T-helper 17 cell (primary cell): ENCODE results near the gene CIROP. TPM values are rescaled to one million over a fixed set of nuclear protein-coding genes. Genes with fewer than 3 reads are reported as not detected.

Source experiments
- ATAC-seq: fragments of 150-1000 bp; cut with Tn5 transposase; 2 replicates; pipeline ENCODE4 v1.10.0; 2021; ENCODE audit warnings: mild to moderate bottlenecking, moderate library complexity
- DNase-seq, 3 donors: peaks; one replicate each; pipeline versions ENCODE4 v3.0.0 to v3.0.0-alpha.2; 2020 to 2021
- H3K9me3 ChIP-seq: one replicate; pipeline ENCODE4 v1.7.0; 2013; ENCODE audit warnings: low read length, mild to moderate bottlenecking; ENCODE audit not compliant: control insufficient read depth, poor library complexity, severe bottlenecking
- H3K27ac Mint-ChIP-seq: one replicate; pipeline ENCODE4 v1.8.0; 2022; ENCODE audit warnings: mild to moderate bottlenecking, moderate library complexity, mixed read lengths
- H3K27me3 Mint-ChIP-seq: one replicate; pipeline ENCODE4 v1.8.0; 2022; ENCODE audit warnings: mixed read lengths
- H3K36me3 Mint-ChIP-seq: one replicate; pipeline ENCODE4 v1.8.0; 2022; ENCODE audit warnings: low read depth, mixed read lengths
- H3K4me1 Mint-ChIP-seq: one replicate; pipeline ENCODE4 v1.8.0; 2022; ENCODE audit warnings: mild to moderate bottlenecking, mixed read lengths
- H3K4me3 Mint-ChIP-seq: one replicate; pipeline ENCODE4 v1.8.0; 2022; ENCODE audit warnings: mild to moderate bottlenecking, moderate library complexity, mixed read lengths
- total RNA-seq, 4 donors: library from RNA in 2 of 4; stranded (reverse) in 2 of 4; gene quantifications; one replicate each; pipeline ENCODE4 v1.2.3 and lab custom pipeline; 2022 to 2026

The CIROP gene
- total RNA-seq, 2 donors from 2014 or later: not detected

DNA sequence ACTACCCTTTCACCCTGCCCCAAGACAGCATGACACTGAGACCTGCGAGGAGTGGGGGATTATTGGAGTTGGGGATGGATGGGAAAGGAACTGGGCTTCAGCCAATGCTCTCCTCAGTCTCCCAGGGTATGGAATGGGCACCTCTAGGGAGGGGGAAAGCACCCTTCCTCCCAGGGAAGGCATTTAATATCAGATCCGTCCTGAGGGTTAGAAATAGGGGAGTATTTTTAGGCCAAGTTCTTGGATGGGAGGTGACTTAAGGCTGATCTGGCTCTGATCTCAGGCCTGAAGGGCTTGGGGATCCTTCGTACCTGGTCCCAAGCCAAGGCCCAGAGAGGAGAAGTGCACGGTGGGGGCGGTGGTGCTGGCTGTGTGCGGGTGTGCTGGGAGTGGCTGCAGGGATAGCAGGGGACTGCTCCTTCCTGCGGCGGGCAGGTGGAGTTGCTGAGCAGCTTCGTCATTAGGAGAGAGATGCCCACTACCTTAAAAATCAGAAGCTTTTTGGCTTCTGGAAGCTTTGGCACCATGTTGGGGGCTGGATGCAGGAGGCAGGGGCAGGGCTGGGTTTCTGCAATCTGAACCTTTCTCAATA is 21.2 kb upstream of the CIROP start:
- H3K9me3 ChIP-seq: no peaks in the 10 kb centered on the region
- ATAC-seq: no peak
- Mint-ChIP-seq H3K36me3 (peaks cover 3% of the 10 kb centered on the region), H3K4me3 (no peak overlapping the region), H3K27me3 (peaks cover 22% of the 10 kb centered on the region), H3K27ac (no peak overlapping the region), H3K4me1 (peaks cover 17% of the 10 kb centered on the region)
- no peak for DNase-seq

DNA sequence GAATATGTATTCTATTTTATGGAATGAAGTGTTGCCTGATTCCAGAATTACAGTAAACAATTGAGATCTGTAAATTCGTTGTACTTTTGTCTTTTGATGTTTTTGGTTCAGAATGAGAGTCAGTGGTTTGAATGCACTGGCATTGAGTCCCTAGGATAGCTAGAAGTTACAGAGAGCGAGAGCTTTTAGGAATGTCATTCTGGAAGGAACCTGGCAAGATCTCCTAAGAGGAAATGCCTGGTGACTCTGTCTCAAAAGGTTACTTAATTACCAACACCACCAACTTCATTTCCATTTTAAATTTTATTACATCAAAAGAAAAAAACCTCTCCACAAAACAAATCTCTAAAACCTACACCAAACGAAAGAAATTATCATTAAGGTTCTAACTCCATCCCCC is 20.2 kb upstream of the CIROP start:
- Mint-ChIP-seq H3K4me1 (peaks cover 26% of the 10 kb centered on the region), H3K4me3 (no peak overlapping the region), H3K27ac (no peak overlapping the region), H3K36me3 (no peaks in the 10 kb centered on the region), H3K27me3 (peaks cover 12% of the 10 kb centered on the region)
- ATAC-seq: no peak
- no peaks in the 10 kb centered on the region for H3K9me3 ChIP-seq
- no peak for DNase-seq

DNA sequence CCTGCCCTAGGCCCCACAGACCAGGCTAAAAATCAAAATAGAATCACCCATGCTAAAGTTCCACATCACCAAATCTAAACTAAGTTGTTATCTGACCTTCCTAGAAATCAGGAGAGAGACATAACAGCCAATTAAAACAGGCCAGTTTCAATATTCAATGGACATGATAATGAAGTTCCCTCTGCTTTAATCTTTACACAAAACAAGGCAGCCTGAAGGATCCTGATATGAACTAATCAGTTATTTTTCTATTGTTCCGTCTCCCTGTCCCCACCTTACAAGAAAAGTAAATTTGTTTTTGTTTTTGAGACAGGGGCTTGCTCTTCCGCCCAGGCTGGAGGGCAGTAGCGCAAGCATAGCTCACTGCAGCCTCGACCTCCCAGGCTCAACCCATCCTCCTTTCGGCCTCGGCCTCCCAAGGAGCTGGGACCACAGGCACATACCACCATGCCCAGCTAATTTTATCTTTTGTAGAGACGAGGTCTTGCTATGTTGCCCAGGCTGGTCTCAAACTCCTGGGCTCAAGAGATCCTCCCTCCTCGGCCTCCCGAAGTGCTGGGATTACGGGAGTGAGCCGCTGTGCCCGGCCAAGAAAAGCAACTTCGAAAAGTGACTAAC is 19.7 kb upstream of the CIROP start:
- H3K4me3 Mint-ChIP-seq: no peak overlapping the region
- H3K27ac Mint-ChIP-seq: no peak overlapping the region
- peaks cover 32% of the 10 kb centered on the region for H3K4me1 Mint-ChIP-seq

DNA sequence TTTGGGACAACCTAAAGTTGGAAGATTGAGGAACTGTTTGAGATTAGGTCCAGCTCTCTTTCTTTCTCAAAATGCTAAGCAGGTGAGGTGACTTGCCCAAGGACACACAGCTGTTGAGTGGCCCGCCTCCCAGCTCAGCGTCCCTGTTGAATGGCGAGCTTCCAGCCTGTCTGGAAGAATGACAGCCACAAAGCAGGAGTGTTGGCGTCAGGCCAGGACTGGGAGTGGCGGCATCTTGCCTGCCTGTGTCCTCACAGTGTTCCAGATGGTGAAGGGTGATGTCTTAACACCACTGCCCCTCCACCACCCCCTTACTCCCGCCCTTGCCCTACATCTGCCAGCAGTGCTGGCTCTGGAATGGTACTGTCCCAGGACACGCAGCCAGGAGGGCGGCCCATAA is 18.6 kb upstream of the CIROP start:
- DNase-seq (no peak), ATAC-seq (no peak)
- H3K9me3 ChIP-seq: no peaks in the 10 kb centered on the region
- no peaks in the 10 kb centered on the region for H3K27me3 Mint-ChIP-seq
- H3K27ac Mint-ChIP-seq: no peak overlapping the region
- no peaks in the 10 kb centered on the region for H3K36me3 Mint-ChIP-seq
- H3K4me1 Mint-ChIP-seq: peaks cover 35% of the 10 kb centered on the region
- H3K4me3 Mint-ChIP-seq: peak overlapping the region; percentile 19

More for the DNA sequence above, 19.7 kb upstream of the CIROP start:
- H3K9me3 ChIP-seq: no peaks in the 10 kb centered on the region
- Mint-ChIP-seq H3K27me3 (peaks cover 8% of the 10 kb centered on the region), H3K36me3 (no peaks in the 10 kb centered on the region)
- ATAC-seq: no peak
- DNase-seq: no peak

DNA sequence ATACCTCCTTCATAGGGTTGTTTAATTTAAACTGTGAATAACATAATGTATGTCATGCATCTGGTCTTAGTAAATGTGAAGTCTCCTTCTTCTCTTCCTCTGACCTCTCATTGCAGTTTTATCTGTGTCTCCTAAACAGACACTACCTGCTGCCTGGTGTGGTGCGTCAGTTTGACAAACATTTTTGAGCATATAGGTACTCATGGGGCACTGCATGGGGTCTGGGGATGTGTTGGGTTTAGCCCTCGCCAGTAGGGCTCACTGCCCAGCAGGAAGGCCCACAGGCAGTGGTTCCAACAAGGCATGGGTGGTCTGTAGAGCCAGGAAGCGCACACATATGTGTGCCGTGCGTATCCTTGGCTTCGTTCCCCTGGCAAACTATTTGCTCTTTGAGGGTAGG is 17.3 kb upstream of the CIROP start:
- ATAC-seq (no peak), DNase-seq (no peak)
- H3K4me3 Mint-ChIP-seq: no peak overlapping the region
- H3K27me3 Mint-ChIP-seq: no peaks in the 10 kb centered on the region
- H3K4me1 Mint-ChIP-seq: peaks cover 30% of the 10 kb centered on the region
- H3K27ac Mint-ChIP-seq: peak overlapping the region; percentile 86
- H3K36me3 Mint-ChIP-seq: no peaks in the 10 kb centered on the region
- no peaks in the 10 kb centered on the region for H3K9me3 ChIP-seq

DNA sequence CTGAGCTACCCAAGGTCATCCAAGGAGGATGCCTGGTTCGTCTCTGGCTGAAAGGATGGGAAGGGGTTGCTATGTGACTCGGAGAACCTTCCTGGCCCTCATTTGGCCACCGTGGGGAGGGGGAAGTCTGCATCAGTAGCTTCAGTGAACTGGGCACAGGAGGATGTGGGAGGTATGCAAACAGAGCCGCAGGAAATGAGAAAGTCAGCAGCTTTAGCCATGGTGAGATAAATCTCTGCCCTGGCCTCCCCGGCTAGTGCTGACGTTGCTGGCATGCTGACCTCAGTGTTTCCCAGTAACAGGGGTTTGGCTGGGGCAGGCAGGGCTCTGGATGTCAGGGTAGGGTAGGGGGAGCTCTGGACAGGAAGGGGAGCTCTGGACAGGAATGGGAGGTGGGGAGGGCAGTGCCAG is 16.6 kb upstream of the CIROP start:
- H3K4me1 Mint-ChIP-seq: peaks cover 30% of the 10 kb centered on the region
- ATAC-seq: no peak
- H3K9me3 ChIP-seq: no peaks in the 10 kb centered on the region
- no peak for DNase-seq
- H3K27ac Mint-ChIP-seq: peak overlapping the region; percentile 88
- no peaks in the 10 kb centered on the region for H3K27me3 Mint-ChIP-seq
- H3K4me3 Mint-ChIP-seq: peak overlapping the region; percentile 41
- H3K36me3 Mint-ChIP-seq: no peaks in the 10 kb centered on the region

DNA sequence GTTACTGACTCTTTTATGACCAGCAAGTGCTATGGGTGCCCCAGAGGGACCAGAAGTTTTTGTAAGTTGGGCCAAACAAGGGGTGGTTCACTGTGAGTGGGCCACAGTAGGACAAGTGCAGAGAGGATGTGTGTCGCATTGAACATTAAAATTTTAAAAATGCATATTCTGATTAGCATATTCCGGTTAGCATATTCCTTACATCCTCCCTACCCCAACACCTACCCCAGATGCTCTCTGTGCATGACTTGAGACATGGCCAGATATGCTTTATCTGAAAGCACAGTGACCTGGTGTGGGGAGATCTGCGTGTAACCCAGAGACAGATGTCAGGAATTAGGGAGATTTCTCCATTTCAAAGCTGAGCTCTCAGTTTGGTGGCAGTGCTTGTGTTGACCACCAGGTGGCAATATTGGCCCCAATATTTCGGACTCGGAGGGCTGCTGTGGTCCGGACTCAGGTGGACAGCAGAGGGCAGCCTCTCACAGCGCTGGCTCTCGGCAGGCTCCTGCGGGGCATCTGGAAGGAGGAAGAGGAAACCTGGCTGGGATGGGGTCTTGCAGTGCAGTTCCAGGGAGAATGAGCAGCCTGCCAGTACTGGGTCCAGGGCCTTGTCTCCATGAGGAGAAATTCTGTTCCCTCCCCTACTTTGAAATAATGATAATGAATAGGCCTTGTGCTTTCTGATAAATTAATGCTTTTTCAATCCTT is 15.9 kb upstream of the CIROP start:
- H3K4me1 Mint-ChIP-seq: peaks cover 30% of the 10 kb centered on the region
- peaks cover 4% of the 10 kb centered on the region for H3K27me3 Mint-ChIP-seq
- ATAC-seq (peak; percentile 88), DNase-seq (peak; percentile 59 to 67 (median 66))
- H3K9me3 ChIP-seq: no peaks in the 10 kb centered on the region
- H3K27ac Mint-ChIP-seq: peak overlapping the region; percentile 88
- H3K36me3 Mint-ChIP-seq: no peaks in the 10 kb centered on the region
- peak overlapping the region; percentile 41 for H3K4me3 Mint-ChIP-seq

DNA sequence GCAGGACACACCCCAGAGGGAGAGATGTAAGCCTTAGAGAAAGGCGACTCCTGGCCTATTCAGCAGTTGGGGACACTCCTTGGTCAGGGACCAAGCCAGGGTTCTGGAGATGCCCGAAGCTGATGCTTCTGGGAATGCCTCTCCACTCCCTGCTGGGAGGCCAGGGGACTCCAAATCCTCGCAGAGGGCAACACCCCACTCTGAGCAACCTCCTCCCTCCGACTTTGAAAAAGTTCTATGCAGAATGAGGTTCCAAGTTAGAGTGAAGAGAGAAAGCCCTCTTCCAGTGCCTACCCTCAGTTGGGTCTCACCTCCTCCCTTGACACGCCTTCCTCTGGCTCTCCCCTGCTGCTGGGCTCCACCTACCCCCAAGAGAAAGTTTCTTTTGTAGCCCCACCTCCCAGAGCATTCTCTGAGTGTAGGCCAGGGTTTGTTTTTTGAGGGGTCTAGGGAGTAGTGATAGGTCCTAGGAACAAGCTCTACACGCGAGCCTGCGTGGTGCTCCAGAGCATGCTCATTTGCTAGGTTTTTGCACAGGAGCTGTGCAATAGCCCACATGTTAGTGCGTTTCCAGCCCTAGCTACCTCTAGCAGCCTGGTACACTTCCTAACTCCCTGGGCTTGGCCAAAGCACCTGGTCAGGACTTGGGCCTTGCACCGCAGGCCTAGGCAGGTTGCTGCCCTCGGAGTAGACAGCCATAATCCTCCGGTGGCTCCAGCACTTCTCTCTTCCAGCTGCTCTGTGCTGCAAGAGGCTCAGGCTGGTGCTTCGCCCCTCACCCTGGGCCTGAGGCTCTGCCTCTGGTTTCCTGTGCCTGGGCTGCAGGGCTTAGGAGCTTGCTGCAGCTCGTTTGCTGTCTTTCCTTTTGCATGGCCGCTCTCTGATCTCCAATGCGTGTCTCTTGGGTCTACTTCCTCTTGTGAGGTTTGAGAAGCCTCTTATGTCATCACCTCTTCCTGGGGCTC is 14.9 kb upstream of the CIROP start:
- H3K9me3 ChIP-seq: no peaks in the 10 kb centered on the region
- Mint-ChIP-seq H3K27me3 (peaks cover 13% of the 10 kb centered on the region), H3K4me3 (peak overlapping the region; percentile 77), H3K4me1 (peaks cover 28% of the 10 kb centered on the region), H3K27ac (peak overlapping the region; percentile 88), H3K36me3 (no peaks in the 10 kb centered on the region)
- ATAC-seq (peak; percentile 65), DNase-seq (peak in 1 of 3 donors; percentile 19)

DNA sequence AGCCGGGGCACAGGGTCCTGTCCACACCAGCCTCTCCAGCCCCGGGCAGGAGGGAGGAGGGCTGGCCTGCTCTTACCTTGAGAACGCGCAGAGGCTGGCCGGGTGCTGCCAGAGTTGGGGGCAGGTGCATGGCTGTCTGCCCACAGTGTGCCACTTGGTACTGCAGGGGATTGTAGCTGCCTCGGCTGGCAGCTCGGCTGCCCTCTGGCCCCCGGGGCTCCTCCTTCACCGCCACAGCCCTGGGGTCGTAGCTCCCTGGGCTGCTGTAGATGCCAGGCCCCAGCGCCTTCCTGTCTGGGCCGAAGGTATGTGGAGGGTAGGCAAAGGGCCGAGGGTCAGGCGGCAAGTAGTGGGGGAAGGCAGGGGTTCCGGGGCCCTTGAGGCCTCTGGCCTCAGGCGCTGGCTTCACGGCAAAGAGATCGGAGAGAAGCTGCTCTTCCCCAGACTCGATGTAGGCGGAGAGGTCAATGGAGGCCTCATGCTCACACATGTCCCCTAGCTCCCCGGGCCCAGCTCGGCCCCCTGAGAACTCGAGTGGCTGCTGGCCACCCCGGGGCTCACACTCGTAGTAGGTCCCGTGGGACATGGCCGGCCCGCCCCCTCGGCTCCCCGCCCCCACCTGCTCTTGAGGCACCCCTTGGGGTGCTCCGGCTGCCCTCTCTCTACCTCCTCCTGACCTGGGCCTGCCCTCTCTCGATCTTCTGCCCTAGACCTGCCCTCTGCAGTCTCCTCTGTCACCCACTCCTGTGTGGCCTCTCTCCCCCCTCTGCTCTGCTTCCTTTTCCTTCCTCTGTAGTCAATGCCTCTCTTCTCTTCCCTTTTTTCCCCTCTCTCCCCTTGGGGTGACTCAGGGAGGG is 13.9 kb upstream of the CIROP start, which contains the start of gene CEBPE:
Gene CEBPE (minus strand): TSS at position 750 of the 857 bp plus-strand sequence. CDS start 164 bp downstream, at position 586.
- ATAC-seq: no peak
- Mint-ChIP-seq H3K36me3 (peaks cover 2% of the 10 kb centered on the region), H3K4me1 (peaks cover 27% of the 10 kb centered on the region)

DNA sequence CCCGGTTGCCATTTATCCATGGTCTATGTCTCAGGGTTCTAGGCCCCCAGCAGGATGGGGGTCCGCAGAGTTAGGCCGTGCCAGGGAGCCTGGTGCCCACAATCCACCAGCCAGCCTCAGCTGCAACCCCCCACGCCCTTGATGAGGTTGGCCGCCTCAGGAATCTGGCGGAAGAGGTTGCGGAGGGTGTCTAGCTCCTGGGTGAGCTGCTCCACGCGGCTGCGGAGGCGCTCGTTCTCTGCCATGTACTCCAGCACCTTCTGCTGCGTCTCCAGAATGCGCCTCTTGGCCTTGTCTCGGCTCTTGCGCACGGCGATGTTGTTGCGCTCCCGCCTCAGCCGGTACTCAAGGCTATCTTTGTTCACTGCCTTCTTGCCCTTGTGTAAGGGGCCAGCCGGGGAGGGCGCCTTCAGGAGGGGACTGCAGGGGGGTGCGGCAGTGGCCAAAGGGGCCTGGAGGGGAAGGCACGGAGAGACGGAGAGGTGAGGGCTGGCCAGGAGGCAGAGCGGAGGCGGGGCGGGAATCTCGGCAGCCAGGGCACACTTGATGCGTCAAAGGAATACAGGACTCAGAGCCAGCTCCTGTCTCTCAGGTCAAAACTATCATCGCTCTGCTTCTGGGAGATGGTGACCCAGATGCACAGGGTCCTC is 12.7 kb upstream of the CIROP start:
- H3K27ac Mint-ChIP-seq: peak overlapping the region; percentile 16
- peaks cover 19% of the 10 kb centered on the region for H3K27me3 Mint-ChIP-seq
- no peak for ATAC-seq
- peaks cover 27% of the 10 kb centered on the region for H3K4me1 Mint-ChIP-seq
- DNase-seq: no peak
- peaks cover 2% of the 10 kb centered on the region for H3K36me3 Mint-ChIP-seq
- no peaks in the 10 kb centered on the region for H3K9me3 ChIP-seq
- peak overlapping the region; percentile 19 for H3K4me3 Mint-ChIP-seq

More for the DNA sequence above, 13.9 kb upstream of the CIROP start, which contains the start of gene CEBPE:
- H3K9me3 ChIP-seq: no peaks in the 10 kb centered on the region
- Mint-ChIP-seq H3K4me3 (peak within 1 kb of the TSS; percentile 77), H3K27ac (peak within 1 kb of the TSS; percentile 86), H3K27me3 (peaks cover 19% of the 10 kb centered on the region)
- DNase-seq: no peak

DNA sequence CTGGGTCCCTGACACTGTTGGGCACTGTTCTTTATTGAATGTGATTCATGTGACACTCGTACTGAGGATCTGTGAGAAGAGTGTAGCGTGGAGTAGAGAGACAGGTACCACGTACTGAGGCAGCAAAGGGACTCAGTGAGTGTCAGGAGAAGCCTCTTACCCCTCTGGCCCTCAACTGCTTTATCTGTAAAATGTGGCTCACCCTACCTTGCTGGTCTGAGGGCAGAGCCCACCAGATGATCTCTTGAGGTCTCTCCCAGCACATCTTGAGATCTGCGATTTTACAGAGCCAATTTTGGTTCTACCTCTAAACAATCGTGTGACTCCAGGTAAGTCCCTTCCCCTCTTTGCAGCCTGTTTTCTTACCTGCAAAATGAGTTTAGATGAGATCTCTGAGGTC is 11.1 kb upstream of the CIROP start:
- Mint-ChIP-seq H3K4me3 (no peak overlapping the region), H3K36me3 (peaks cover 2% of the 10 kb centered on the region), H3K4me1 (peaks cover 19% of the 10 kb centered on the region), H3K27me3 (peaks cover 19% of the 10 kb centered on the region), H3K27ac (no peak overlapping the region)
- H3K9me3 ChIP-seq: no peaks in the 10 kb centered on the region
- DNase-seq (no peak), ATAC-seq (no peak)
